SK-N-MC (cell line): ENCODE measurements around the gene TMEM225.

Experiments used
- EZH2 ChIP-seq: fragments of 200-600 bp; sonication (generic); IDR thresholded peaks from one replicate; pipeline ENCODE4 v1.6.1; 2017; ENCODE audit warnings: antibody characterized with exemption
- FOXP2 ChIP-seq: optimal IDR thresholded peaks from 2 replicates; pipeline ENCODE3; 2011; ENCODE audit warnings: mild to moderate bottlenecking, moderate library complexity; ENCODE audit not compliant: insufficient read depth; ENCODE audit errors: extremely low read length, control extremely low read depth
- POLR2AphosphoS5 ChIP-seq: IDR thresholded peaks from 2 replicates; pipeline ENCODE4 v1.6.1; 2012; ENCODE audit warnings: mild to moderate bottlenecking, low read depth, low read length, borderline replicate concordance

GRCh38 chr11:123839131-123839530 lies 46.3 kb downstream of the TMEM225 start:
- TF ChIP-seq EZH2 (no peak), POLR2AphosphoS5 (no peak), FOXP2 (no peak)
